NCI-H2081 treated with DMSO at 0.1 percent for 48 hours (cell line): ENCODE data around the gene HPD.

ENCODE experiments used
- DNase-seq: peaks from one replicate; lab custom pipeline; 2025; lab: John Stamatoyannopoulos, UW

HPD gene

DNA sequence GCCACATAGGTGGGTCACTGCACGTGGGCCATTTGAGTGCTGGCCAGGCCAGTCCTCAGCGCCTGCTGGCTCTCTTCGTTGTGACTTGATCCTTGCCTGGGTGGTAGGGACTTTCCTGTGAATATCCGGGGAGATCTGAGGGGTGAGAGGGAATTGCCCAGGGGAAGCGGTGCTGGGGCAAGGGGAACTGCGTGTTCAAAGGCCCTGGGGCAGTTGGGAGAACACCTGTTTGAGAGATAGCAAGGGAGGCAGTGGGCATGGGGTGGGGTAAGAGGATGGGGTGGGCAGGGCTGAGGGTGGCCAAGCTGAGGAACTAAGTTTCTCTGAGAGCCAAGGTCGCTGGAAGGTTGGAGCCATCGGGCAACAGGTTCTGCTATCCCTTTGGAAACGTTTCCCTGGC lies 29.8 kb downstream of the HPD start:
- DNase-seq, result no peak

DNA sequence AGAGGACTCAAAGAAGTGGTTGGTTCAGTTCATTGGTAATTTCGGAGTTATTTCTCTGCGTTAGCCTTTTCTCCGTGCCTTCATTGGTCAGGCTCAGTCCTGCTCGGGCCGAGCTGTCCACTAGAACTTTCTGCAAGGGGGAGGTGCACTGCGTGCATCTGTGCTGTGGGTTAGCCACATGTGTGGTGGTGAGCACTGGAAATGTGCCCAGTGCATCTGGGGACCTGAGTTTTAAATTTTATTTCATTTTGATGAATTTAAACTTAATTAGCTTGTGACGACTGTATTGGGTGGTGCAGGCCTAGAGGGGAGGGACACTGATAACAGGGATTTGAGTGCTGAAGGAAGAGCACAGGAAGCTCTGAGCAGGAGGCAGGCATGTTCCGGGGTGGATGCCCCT lies 30.4 kb downstream of the HPD start:
- DNase-seq, result no peak

DNA sequence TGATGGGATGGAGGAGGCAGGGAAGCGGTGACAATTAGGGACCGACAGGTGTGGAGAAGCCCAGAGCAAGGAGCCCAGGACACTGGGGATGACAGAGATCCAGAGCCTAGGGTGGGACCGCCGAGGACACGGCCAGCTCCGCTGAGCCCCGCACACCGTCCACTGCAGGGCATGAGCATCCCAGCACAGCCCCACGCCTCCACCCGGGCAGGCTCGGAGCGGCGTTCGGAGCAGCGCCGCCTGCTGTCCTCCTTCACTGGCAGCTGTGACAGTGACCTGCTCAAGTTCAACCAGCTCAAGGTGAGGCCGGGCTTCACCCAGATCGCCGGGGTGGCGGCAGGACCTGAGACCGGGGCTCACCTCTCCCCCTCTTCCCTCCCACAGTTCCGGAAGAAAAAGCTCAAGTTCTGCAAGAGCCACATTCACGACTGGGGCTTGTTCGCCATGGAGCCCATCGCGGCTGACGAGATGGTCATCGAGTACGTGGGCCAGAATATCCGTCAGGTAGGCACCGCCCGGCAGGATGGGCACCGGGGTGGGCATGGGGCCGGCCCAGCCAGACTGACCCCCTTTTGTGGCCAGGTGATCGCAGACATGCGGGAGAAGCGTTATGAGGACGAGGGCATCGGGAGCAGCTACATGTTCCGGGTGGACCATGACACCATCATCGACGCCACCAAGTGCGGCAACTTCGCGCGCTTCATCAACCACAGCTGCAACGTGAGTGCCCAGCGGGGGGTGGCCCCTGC lies 31.1 kb downstream of the HPD start:
- no peak for DNase-seq

DNA sequence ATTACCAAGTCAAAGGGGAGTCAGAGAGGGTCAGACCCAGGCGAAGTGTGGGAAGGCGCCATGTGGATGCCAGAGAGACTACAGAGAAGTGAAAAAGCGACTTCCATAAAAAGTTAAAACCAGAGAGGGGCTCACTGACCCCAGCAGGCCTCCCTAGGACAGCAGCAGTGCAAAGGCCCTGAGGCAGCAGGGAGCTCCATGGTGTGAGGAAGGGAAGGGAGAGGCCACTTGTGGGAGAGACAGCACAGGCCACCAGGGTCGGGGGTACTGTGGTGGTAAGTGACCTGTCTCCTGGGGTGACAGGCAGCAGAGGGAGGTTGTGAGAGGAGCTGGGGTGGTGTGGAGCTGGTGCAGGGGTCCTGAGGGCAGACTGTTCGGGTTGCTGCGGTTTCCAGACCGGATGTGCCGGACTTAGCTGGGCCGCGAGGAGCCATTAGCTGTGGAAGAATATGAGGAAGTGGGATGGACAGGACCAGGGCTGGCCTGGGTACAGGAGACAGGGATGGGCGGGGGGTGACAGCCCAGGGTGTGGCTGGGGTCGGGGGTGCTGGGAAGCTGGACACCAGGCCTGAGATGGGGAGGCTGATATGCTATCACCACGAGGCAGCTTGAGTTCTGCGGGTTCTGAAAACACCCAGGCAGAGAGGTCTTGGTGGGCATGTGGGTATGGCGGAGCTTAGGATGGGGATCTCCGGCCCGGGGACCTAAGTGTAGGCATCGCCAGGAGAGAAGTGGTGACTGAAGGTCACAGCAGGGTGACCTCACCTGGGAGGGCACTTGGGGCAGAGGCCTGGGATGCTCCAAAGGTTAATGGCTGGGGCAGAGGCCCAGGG lies 32.1 kb downstream of the HPD start:
- DNase-seq, result no peak

DNA sequence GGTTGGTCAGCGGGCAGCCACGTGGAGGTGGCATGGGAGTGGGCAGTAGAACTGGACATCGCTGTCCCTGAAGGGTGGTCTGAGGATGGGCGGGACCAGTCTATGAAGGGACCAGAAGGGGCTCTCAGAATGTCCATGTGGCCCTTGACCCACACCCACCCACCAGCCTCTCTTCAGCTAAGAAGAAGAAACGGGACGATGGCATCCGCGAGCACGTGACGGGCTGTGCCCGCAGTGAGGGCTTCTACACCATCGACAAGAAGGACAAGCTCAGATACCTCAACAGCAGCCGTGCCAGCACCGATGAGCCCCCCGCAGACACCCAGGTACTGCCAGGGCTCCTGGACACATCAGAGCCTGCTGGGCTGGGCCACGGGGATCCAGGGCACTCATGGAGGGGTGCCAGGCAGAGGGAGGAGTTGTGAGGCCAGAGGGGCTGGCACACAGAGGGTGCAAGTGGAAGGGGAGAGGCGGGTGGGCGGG lies 33.6 kb downstream of the HPD start:
- no peak for DNase-seq

DNA sequence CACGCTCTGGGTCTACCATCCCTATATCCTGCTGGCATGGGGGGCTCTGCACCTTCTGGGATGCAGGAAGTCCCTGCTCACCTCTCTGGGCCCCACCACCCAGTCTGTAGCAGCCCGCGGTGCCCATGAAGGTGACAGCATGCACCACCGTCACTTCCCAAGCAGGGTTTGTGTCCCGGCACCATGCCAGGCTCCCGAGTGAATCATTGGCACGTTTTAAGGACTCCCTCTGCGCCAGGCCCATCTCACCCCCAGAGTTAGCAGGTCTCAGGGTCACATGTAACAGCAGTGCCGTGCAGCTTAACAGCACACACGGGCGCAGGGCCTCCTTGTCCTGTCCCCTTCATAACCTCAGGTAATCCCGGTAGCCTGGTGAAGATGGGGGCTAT lies 34.9 kb downstream of the HPD start:
- DNase-seq, result no peak

DNA sequence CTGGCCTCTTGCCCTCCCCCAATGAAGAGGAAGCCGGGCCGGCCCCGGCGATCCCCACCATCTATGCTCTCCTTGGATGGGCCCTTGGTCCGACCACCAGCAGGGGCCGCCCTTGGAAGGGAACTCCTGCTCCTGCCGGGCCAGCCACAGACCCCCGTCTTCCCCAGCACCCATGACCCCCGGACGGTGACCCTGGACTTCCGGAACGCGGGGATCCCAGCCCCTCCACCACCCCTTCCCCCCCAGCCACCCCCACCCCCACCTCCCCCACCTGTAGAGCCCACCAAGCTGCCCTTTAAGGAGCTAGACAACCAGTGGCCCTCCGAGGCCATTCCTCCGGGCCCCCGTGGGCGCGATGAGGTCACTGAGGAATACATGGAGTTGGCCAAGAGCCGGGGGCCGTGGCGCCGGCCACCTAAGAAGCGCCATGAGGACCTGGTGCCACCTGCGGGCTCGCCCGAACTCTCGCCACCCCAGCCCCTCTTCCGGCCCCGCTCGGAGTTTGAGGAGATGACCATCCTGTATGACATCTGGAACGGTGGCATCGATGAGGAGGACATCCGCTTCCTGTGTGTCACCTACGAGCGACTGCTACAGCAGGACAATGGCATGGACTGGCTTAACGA lies 35.4 kb downstream of the HPD start:
- DNase-seq, result no peak

DNA sequence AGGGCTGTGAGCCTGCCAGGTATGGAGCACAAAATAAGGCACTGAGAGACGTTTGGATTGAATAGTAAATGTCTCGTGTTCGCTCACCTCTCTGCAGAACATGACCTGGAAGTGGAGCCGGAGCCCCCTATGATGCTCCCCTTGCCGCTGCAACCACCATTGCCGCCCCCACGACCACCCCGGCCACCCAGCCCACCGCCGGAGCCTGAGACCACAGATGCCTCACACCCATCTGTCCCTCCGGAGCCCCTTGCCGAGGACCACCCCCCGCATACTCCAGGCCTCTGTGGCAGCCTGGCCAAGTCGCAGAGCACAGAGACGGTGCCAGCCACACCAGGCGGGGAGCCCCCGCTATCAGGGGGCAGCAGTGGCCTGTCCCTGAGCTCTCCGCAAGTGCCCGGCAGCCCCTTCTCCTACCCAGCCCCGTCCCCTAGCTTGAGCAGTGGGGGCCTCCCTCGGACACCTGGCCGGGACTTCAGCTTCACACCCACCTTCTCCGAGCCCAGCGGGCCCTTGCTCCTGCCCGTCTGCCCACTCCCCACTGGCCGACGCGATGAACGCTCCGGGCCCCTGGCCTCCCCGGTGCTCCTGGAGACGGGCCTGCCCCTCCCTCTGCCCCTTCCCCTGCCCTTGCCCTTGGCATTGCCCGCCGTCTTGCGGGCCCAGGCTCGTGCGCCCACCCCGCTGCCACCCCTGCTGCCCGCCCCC lies 36.1 kb downstream of the HPD start:
- DNase-seq, result no peak

DNA sequence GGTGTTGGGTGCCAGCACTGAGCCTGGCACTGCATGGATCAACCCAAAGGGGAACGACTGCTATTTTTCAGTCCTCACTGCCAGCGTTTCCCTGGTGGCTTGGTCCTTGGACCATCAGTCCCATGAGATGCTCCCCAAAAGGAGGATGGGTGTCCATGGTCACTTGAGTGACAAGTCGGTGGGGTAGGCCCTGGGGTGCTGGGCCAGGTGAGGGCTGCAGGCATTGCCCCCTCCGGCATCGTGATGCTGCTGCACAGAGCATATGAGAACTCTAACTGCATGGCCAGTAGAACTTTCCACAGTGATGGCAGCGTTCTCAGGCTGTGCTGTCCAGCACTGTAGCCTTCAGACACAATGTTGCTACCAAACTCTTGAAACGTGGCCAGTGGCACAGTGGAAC lies 38.6 kb downstream of the HPD start:
- DNase-seq, result no peak

DNA sequence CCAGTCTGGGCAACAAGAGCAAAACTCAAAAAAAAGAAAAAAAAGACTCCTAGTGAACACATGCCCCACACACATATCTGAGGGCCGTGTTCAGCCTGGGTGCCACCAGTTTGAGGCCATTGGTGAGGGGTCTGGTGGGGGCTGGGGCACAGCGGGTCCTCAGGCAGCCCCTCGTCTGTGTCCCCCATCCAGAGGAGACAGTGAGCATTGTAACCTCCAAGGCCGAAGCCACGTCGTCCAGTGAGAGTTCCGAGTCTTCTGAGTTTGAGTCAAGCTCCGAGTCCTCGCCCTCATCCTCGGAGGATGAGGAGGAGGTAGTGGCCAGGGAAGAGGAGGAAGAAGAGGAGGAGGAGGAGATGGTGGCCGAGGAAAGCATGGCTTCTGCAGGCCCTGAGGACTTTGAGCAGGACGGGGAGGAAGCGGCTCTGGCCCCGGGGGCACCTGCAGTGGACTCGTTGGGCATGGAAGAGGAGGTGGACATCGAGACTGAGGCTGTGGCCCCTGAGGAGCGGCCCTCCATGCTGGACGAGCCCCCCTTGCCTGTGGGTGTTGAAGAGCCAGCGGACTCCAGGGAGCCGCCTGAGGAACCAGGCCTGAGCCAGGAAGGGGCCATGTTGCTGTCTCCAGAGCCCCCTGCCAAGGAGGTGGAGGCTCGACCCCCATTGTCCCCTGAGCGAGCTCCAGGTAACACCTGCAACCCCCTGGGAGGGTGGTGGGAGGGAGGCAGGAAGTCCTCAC lies 39.3 kb downstream of the HPD start:
- DNase-seq, result no peak

DNA sequence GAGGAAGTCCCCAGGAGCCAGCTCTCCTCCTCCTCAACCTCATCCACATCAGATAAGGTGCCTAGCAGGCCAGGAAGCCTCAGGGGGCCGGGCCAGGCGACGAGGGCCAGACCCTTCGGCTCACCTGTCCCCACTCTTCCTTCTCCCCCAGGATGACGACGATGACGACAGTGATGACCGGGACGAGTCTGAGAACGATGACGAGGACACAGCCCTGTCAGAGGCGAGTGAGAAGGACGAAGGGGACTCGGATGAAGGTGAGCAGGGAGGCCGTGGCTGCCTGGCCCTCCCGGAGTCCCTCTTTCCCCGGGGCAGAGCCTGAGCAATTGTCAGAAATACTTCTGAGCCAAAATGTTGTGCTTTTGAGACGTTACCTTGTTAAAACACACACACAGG lies 41.0 kb downstream of the HPD start:
- no peak for DNase-seq

DNA sequence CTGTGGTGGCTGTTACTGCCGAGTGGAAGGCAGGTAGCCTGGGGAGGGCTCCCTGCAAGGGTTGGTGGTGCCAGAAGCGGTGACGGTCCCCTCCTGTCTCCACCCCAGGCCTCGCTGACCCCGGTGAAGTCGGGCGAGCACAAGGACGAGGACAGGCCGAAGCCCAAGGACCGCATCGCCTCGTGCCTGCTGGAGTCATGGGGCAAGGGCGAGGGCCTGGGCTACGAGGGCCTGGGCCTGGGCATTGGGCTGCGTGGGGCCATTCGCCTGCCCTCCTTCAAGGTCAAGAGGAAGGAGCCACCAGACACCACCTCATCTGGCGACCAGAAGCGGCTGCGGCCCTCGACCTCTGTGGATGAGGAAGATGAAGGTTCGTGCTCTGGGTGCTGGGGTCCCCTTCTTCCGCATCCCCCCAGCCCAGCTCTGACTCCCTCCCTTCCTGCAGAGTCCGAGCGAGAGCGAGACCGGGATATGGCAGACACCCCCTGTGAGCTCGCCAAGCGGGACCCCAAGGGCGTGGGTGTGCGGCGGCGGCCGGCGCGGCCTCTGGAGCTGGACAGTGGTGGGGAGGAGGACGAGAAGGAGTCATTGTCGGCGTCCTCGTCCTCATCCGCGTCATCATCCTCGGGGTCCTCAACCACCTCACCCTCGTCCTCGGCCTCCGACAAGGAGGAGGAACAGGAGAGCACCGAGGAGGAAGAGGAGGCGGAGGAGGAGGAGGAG lies 41.6 kb downstream of the HPD start:
- no peak for DNase-seq

DNA sequence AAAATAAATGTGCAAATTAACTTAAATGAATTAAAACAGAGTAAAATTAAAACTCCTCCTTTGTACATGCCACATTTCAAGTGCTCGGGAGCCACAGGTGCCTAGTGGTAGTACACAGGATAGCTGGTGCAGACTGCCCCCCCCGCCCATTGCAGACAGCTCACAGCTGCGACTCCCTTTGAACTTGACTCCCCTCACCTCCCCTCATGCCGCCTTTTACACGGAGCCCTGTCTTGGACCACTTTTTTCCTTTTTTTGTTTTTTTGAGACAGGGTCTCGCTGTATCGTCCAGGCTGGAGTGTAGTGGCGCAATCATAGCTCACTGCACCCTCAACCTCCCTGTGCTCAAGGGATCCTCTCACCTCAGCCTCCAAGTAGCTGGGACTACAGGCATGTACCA lies 43.4 kb downstream of the HPD start:
- DNase-seq, result no peak

DNA sequence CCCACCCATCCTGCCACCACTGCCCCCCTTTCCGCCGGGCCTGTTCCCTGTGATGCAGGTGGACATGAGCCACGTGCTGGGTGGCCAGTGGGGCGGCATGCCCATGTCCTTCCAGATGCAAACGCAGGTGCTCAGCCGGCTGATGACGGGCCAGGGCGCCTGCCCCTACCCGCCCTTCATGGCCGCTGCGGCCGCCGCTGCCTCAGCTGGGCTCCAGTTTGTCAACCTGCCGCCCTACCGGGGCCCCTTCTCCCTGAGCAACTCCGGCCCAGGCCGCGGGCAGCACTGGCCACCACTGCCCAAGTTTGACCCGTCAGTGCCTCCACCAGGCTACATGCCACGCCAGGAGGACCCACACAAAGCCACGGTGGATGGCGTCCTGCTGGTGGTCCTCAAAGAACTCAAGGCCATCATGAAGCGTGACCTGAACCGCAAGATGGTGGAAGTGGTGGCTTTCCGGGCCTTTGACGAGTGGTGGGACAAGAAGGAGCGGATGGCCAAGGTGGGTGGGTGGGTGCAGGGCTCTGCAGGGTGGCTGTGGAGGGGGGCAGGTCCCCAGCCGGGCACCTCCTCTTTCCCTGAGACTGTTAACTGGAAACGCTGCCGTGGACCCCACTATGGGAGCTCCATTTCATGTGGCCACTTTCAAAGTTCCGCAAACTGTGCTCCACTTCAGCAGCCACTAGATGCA lies 44.1 kb downstream of the HPD start:
- DNase-seq, result no peak

DNA sequence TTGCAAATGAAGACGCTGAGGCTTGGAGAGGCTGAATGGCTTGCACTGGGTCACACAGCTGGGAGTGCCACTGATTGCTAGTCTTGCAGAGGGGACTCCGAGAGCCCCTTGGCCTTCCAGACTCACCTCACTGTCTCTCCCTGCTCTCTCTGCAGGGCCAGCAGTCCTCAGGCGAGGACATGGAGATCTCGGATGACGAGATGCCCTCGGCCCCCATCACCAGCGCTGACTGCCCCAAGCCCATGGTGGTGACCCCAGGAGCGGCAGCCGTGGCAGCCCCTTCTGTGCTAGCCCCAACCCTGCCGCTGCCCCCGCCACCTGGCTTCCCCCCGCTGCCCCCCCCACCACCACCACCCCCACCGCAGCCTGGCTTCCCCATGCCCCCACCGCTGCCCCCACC lies 44.7 kb downstream of the HPD start:
- no peak for DNase-seq

DNA sequence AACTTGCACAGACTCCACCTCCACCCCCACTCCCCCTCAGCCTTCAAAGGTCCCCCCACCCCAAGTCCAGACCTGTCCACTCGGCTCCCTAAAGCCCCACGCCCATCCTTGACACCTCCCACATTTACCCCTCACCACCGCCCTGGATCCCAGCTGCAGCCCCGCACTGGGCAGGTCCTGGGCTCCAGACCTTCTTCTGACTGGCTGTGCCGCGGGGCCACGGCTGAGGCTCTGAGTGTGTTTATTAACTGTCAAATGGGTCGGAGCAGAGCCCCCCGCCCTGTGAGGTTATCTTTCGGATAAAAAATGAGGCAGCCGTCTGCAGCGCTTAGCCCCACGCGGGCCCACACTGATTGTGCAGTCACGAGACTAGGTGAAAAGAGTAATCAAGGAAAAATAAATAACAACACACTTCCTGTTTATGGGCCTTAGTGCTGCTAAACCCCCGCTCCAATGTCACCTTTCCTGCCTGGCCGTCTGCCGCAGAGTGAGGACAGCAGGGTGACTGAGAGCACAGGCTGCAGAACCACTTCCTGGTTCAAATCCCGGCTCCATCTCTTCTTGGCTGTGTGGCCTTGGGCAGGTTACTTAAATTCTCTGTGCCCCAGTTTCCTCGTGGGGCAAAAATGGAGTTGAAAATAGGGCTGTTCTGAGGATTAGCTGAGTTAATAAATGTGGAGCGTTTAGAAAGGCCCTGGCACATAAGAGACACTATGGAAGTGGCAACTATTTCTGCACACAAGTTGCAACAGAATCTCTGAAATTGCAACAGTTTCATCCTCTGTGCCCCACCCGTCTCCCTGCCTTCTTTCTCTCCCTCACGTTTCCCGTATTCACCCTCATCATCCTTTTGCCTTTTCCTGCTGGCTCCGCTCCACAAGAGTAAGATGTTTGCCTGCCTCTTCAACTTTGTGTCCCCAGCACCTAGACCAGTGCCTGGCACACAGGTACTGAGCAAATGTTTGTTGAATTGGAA lies 45.5 kb downstream of the HPD start:
- no peak for DNase-seq

DNA sequence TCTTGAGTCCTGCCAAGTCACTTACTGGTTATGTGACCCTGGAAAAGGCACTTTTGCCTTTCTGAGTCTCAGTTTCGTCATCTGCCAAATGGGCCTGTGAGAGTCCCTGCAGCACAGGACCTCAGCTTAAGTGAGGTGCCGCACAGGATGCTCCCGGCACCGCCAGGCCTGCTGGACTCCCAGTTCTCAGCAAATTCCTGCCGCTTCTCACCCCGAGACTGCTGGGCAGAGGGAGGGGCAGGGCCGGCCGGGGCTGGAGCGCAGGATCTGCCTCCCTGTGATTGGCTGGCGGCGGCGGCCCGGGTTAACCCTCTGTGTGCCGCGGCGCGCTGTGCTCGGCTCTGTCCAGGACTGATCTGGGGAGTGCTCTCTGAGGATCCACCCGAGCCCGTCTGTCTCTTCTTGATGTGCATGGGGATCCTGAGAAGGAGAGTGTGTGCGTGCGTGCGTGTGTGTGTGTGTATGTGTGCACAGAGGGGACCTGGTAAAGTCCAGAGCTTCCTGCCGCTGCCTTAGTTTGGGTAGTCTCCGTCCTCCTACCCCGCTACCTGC lies 46.3 kb downstream of the HPD start:
- no peak for DNase-seq

DNA sequence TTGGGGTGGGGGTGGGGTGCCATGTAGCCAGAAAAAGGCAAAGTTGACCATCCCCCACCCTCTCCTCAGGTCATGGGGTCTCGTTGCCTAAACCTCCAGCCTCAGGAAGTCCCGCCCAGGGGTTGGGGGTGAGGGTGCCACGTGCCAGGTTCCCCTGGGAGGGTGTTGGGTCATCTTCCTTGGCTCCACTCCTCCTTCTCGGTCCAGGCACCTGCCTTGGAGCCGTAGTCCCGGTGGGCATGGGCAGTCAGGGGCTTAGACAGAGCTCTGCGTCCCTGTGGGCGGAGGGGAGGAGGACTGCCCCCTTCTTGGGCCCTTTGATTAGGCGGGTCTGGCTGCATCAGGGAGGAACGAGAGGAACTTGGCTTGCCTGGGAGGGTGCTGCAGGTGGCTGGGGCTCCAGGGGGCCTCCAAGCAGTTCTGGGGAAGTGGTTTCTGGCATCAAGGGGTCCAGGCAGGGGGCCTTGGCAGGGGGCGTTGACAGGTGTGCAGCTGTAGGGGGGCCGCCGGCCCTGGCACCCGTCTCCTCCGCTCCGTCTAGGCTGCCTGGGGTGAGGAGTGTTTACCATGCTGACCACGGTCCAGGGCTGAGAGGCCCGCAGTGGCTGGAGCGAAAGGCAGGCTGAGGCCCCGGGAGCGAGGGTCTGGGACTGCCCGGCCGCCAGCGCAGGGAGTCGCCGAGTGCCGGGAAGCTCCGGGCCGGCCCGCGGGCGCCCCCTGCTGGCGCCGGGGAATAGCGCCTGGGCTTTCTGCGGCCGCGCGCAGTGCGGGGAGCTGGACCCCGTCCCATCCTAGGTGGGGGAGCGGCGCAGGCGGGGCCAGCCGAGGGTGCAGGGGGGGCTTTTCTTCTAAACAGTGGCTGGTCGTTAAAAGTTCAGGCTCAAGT lies 47.0 kb downstream of the HPD start:
- no peak for DNase-seq
